Upper lobe of right lung (tissue), 1 donor: ENCODE results near the gene KCNQ2. TPM values are rescaled to one million over a fixed set of nuclear protein-coding genes. Genes with fewer than 3 reads are reported as not detected.
"Not testable (repeated sequence)": the region's sequence is repeated elsewhere in the genome, so short reads cannot be mapped to it uniquely, and the experiment has no call there.

Experiments used
- ATAC-seq: fragments of 200-7000 bp; cut with Tn5 transposase; one replicate; pipeline ENCODE4 v1.9.1; 2020; ENCODE audit warnings: mild to moderate bottlenecking, moderate library complexity
- DNase-seq: peaks from one replicate; pipeline ENCODE4 v3.0.0-alpha.2; 2020
- H3K27ac ChIP-seq: fragments of 200-600 bp; one replicate; pipeline ENCODE4 v1.8.0; 2022
- H3K27me3 ChIP-seq: fragments of 200-600 bp; one replicate; pipeline ENCODE4 v1.8.0; 2022; ENCODE audit warnings: mild to moderate bottlenecking
- H3K36me3 ChIP-seq: fragments of 200-600 bp; one replicate; pipeline ENCODE4 v1.8.0; 2022
- H3K4me1 ChIP-seq: fragments of 200-600 bp; one replicate; pipeline ENCODE4 v1.8.0; 2022
- H3K4me3 ChIP-seq: fragments of 200-600 bp; one replicate; pipeline ENCODE4 v1.8.0; 2022; ENCODE audit warnings: mild to moderate bottlenecking
- H3K9me3 ChIP-seq: fragments of 200-600 bp; one replicate; pipeline ENCODE4 v1.8.0; 2022
- intact Hi-C: fragments of 100-400 bp; cut with DNase I; formaldehyde crosslinking; loops from one replicate; pipeline ENCODE4 v1.11.0; 2022
- total RNA-seq: library from RNA; stranded (reverse); fragmentation: NEBNext Ultra II Directional; extraction: Animal tissue kit (Norgen Biotek cat#: 25700); gene quantifications from one replicate; pipeline ENCODE4 v1.2.1, GENCODE V29; 2021
- TF ChIP-seq, protein P1 (sequence below): fragments of 200-600 bp; IDR thresholded peaks from one replicate; pipeline ENCODE4 v1.8.0; 2022; ENCODE audit warnings: antibody characterized with exemption
- donor health status: DM: no; HTN: yes; CAD: no; lungs with severe emphysema.

Gene KCNQ2
- total RNA-seq, 1 donor from 2014 or later, result not detected

DNA sequence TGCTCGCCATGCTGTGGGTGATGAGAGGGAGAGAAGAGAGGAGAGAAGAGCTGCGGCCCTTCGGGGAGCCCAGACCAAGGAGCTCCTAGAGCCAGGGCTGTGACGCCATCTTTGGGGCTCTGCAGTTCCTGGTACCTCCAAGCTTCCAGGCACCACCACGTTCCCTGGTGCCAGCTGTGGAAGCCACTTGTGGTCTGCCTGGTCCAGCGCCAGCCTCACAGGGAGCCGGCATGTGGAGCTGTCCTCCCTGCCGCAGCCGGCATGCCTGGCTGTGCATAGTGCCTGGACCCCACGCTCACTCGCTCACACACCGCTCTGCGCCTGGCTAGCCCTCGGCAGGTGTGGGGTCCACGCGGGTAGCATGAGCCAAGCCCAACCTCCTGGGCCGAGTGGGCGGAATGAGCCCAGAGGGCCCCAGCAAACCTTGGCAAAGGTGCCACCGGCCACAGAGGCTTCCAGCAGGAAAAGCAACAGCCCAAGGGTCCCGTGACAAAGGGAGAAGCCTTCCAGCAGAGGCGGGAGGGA, 92.0 kb downstream of the KCNQ2 start:
- Histone ChIP-seq H3K4me3 (no peak overlapping the region), H3K27ac (no peak overlapping the region), H3K36me3 (no peaks in the 10 kb centered on the region), H3K27me3 (peaks cover 64% of the 10 kb centered on the region), H3K9me3 (no peaks in the 10 kb centered on the region), H3K4me1 (no peaks in the 10 kb centered on the region)
- no peak for ATAC-seq
- intact Hi-C loops, result no loop called here
- TF ChIP-seq, protein P1, sequence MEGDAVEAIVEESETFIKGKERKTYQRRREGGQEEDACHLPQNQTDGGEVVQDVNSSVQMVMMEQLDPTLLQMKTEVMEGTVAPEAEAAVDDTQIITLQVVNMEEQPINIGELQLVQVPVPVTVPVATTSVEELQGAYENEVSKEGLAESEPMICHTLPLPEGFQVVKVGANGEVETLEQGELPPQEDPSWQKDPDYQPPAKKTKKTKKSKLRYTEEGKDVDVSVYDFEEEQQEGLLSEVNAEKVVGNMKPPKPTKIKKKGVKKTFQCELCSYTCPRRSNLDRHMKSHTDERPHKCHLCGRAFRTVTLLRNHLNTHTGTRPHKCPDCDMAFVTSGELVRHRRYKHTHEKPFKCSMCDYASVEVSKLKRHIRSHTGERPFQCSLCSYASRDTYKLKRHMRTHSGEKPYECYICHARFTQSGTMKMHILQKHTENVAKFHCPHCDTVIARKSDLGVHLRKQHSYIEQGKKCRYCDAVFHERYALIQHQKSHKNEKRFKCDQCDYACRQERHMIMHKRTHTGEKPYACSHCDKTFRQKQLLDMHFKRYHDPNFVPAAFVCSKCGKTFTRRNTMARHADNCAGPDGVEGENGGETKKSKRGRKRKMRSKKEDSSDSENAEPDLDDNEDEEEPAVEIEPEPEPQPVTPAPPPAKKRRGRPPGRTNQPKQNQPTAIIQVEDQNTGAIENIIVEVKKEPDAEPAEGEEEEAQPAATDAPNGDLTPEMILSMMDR, result no peak
- DNase-seq, result no peak

DNA sequence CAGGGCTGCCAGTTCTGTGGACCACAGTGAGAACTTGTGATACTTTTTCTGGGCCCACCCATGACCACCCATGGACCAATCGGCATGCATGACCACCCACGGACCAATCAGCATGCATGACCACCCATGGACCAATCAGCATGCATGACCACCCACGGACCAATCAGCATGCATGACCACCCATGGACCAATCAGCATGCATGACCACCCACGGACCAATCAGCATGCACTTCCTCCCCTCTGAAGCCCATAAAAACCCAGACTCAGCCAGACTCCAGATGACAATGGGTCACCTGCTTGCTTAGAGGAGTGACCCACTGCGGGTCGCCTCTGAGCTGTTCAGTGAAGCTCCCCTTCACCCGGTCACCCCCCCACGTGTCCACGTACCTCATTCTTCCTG, 92.6 kb downstream of the KCNQ2 start:
- not testable (repeated sequence) for H3K9me3 ChIP-seq, H3K27ac ChIP-seq, H3K4me1 ChIP-seq, H3K4me3 ChIP-seq, DNase-seq, ATAC-seq, H3K36me3 ChIP-seq
- intact Hi-C loops, result loop anchor here (5.0 kb wide), 1 partner anchor 73 kb away; no protein-coding TSS in a partner anchor
- H3K27me3 ChIP-seq, result peaks cover 66% of the 10 kb centered on the region

DNA sequence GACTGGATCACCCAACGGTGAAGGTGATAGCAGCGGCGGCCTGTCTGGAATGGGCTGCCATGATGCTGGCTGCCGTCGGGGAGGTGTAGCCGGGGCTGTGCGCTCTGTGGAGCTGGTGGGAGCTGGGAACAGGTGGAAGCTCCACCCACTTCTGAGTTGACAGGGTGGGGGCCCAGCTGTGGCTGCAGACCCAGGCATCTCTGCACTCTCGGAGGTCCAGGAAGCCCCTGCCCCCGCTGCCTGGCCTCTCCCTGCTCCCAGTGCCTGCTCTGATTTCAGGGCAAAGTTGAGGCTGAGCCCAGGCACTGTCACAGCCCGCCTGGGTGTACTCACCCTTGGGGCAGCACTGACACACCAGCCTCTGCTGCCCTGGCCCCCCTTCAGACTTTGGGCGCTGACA, 93.2 kb downstream of the KCNQ2 start:
- Histone ChIP-seq H3K36me3 (no peaks in the 10 kb centered on the region), H3K27me3 (peaks cover 71% of the 10 kb centered on the region), H3K27ac (no peak overlapping the region), H3K4me1 (no peaks in the 10 kb centered on the region), H3K9me3 (no peaks in the 10 kb centered on the region), H3K4me3 (no peak overlapping the region)
- ATAC-seq, result no peak
- intact Hi-C loops, result loop anchor here (5.0 kb wide), 1 partner anchor 72 kb away; no protein-coding TSS in a partner anchor
- DNase-seq, result no peak
- TF ChIP-seq, protein P1, result no peak

DNA sequence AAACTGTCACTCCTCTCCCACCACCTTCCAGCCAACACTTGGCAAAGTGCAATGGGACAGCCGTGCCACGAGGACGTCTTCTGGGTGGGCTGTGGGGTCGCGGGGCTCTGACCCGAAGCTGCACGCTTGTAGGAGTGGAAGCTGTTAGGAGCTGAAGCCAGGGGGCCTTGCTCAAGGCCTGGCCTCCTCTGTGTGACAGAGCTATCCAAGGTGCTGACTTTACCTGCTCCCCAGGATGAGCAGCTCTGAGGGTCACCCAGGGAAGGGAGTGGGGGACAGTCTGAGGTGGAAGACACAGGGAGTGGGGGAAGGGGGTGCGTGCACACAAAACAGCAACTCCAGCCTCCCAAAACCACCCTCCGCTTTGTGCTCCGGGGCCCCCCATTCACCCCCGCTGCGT, 93.8 kb downstream of the KCNQ2 start:
- Histone ChIP-seq H3K4me1 (no peaks in the 10 kb centered on the region), H3K4me3 (no peak overlapping the region), H3K27me3 (peaks cover 75% of the 10 kb centered on the region), H3K9me3 (no peaks in the 10 kb centered on the region), H3K36me3 (no peaks in the 10 kb centered on the region), H3K27ac (no peak overlapping the region)
- ATAC-seq, result no peak
- TF ChIP-seq, protein P1, result no peak
- intact Hi-C loops, result loop anchor here (5.0 kb wide), 1 partner anchor 71 kb away; no protein-coding TSS in a partner anchor
- DNase-seq, result no peak

DNA sequence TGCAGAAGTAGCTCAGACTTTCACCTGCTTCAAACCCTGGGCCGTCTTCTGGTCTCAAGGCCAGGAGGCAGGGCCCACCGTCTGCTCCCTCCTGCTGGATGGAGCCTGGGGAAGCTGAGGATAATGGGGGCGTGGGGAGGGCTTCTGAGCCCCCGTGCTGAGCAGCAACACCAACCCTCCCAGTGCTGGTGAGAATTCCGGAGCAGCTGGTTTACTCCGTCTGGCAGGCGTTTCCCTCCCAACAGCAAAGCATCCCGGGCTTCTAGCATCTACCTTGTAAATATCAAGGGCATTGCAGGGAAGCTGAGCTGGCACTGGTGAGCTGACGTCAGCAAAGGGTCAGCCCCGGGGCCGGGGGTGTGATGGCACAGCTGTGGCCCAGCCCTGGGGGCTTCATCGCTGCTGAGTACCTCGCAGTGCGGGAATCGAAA, 94.5 kb downstream of the KCNQ2 start:
- Histone ChIP-seq H3K27me3 (peaks cover 72% of the 10 kb centered on the region), H3K27ac (no peak overlapping the region), H3K36me3 (no peaks in the 10 kb centered on the region), H3K9me3 (no peaks in the 10 kb centered on the region), H3K4me1 (no peaks in the 10 kb centered on the region), H3K4me3 (no peak overlapping the region)
- DNase-seq, result no peak
- no peak for ATAC-seq
- TF ChIP-seq, protein P1, result no peak
- intact Hi-C loops, result loop anchor here (5.0 kb wide), 1 partner anchor 71 kb away; no protein-coding TSS in a partner anchor

DNA sequence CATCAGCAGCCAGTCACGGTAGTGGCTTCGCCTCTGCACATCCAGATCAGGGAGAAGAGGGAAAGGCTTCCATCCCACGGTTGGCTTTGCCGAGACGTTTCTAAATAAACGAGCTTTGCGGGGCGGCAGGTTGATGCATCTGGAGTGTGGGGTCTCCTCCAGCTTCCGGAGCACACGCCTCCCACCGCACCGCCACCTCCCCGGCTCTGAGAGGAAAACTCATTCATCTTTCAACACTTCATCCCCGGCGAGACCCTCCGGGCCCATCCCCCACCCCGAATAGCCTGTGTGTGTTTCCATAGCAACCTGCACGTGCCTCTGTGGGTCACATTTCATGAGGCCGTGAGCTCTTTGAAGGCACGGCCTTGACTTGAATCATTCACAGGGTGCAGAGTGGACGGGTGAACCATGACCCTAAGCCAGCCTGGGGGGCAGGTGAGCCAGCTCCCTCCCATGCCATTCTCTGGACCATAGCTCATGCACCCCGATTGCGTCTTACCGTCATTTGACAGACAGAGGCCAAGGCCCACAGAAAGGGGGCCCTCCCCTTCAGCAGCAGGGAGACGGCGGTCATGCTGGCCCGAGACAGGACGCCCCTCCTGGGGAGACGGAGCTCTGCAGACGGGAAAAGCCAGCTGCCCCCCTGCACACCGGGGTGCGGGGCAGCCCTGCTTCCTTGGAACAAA, 95.1 kb downstream of the KCNQ2 start:
- Histone ChIP-seq H3K27me3 (peaks cover 66% of the 10 kb centered on the region), H3K36me3 (no peaks in the 10 kb centered on the region)
- DNase-seq, result no peak

More for the DNA sequence above, 95.1 kb downstream of the KCNQ2 start:
- H3K4me1 ChIP-seq, result no peaks in the 10 kb centered on the region
- no peak overlapping the region for H3K27ac ChIP-seq
- intact Hi-C loops, result loop anchor here (5.0 kb wide), 1 partner anchor 70 kb away; no protein-coding TSS in a partner anchor
- TF ChIP-seq, protein P1, result no peak
- H3K4me3 ChIP-seq, result no peak overlapping the region
- no peak for ATAC-seq
- H3K9me3 ChIP-seq, result no peaks in the 10 kb centered on the region
